Neuronal stem cell (in vitro differentiated cells): Measurements from ENCODE around the gene SLX4IP.

ENCODE experiments used
- DNase-seq: peaks from one replicate; pipeline ENCODE4 v3.0.0-alpha.2; 2013; ENCODE audit warnings: low spot score
- H2AFZ ChIP-seq: one replicate; pipeline ENCODE4 v1.6.1; 2013; ENCODE audit warnings: mild to moderate bottlenecking, low read length, inconsistent platforms
- H2AK5ac ChIP-seq: 2 replicates; pipeline ENCODE4 v1.6.1; 2013; ENCODE audit warnings: low read depth, mild to moderate bottlenecking, inconsistent platforms, low read length, moderate library complexity, mixed read lengths
- H2BK120ac ChIP-seq: 2 replicates; pipeline ENCODE4 v1.6.1; 2013; ENCODE audit warnings: low read depth, mild to moderate bottlenecking, inconsistent platforms, low read length, moderate library complexity, mixed read lengths
- H2BK12ac ChIP-seq: one replicate; pipeline ENCODE4 v1.6.1; 2013; ENCODE audit warnings: low read length, inconsistent platforms
- H2BK15ac ChIP-seq: 2 replicates; pipeline ENCODE4 v1.6.1; 2013; ENCODE audit warnings: mild to moderate bottlenecking, low read length, inconsistent platforms, mixed read lengths
- H2BK5ac ChIP-seq: one replicate; pipeline ENCODE4 v1.6.1; 2013; ENCODE audit warnings: inconsistent platforms, mild to moderate bottlenecking, low read length, moderate library complexity
- H3K14ac ChIP-seq: one replicate; pipeline ENCODE4 v1.6.1; 2013; ENCODE audit warnings: low read length, inconsistent platforms
- H3K18ac ChIP-seq: 2 replicates; pipeline ENCODE4 v1.6.1; 2013; ENCODE audit warnings: low read length, inconsistent platforms
- H3K23ac ChIP-seq: 2 replicates; pipeline ENCODE4 v1.6.1; 2013; ENCODE audit warnings: low read depth, mild to moderate bottlenecking, mixed read lengths, low read length, inconsistent platforms; ENCODE audit not compliant: poor library complexity
- H3K27ac ChIP-seq: replicated peaks from 3 replicates; pipeline ENCODE4 v1.5.1; 2013; ENCODE audit warnings: low read length, inconsistent platforms
- H3K27me3 ChIP-seq, 3 experiments: 2 replicates each; pipeline ENCODE4 v1.6.1; 2013; ENCODE audit warnings: low read length in 3 of 3, mild to moderate bottlenecking in 2 of 3, inconsistent platforms in 1 of 3, low read depth in 1 of 3, mixed read lengths in 1 of 3, moderate library complexity in 1 of 3; ENCODE audit not compliant: control insufficient read depth in 3 of 3, insufficient read depth in 3 of 3
- H3K36me3 ChIP-seq, 2 donors: replicated peaks in 1 of 2; 2 replicates each; pipeline ENCODE4 v1.6.1; 2013; ENCODE audit warnings: low read length in 2 of 2; ENCODE audit not compliant: control insufficient read depth in 2 of 2, insufficient read depth in 2 of 2
- H3K4ac ChIP-seq: 2 replicates; pipeline ENCODE4 v1.6.1; 2013; ENCODE audit warnings: inconsistent platforms, mild to moderate bottlenecking, low read length, moderate library complexity
- H3K4me1 ChIP-seq, 2 donors: 1 replicate in 1 of 2; 2 replicates in 1 of 2; pipeline ENCODE4 v1.6.1; 2013; ENCODE audit warnings: low read length in 2 of 2, low read depth in 1 of 2; ENCODE audit not compliant: control insufficient read depth in 2 of 2, insufficient read depth in 1 of 2
- H3K4me2 ChIP-seq: one replicate; pipeline ENCODE4 v1.6.1; 2013; ENCODE audit warnings: mild to moderate bottlenecking, low read length, inconsistent platforms; ENCODE audit not compliant: insufficient read depth, poor library complexity, severe bottlenecking
- H3K4me3 ChIP-seq, 2 donors: 2 replicates each; pipeline ENCODE4 v1.5.1; 2013; ENCODE audit warnings: low read length in 2 of 2, mild to moderate bottlenecking in 2 of 2, inconsistent platforms in 1 of 2, moderate library complexity in 1 of 2
- H3K79me1 ChIP-seq: one replicate; pipeline ENCODE4 v1.6.1; 2013; ENCODE audit warnings: low read depth, mild to moderate bottlenecking, inconsistent platforms, low read length, moderate library complexity
- H3K9ac ChIP-seq: one replicate; pipeline ENCODE4 v1.6.1; 2013; ENCODE audit warnings: mild to moderate bottlenecking, low read depth, low read length, inconsistent platforms; ENCODE audit not compliant: poor library complexity
- H3K9me3 ChIP-seq, 2 donors: replicated peaks in 1 of 2; 2 replicates each; pipeline versions ENCODE3 to v1.6.1; 2013; ENCODE audit warnings: low read length in 2 of 2, mild to moderate bottlenecking in 2 of 2, inconsistent platforms in 1 of 2, low read depth in 1 of 2, mixed read lengths in 1 of 2, moderate library complexity in 1 of 2; ENCODE audit not compliant: control insufficient read depth in 2 of 2, insufficient read depth in 1 of 2
- H4K8ac ChIP-seq: one replicate; pipeline ENCODE4 v1.6.1; 2013; ENCODE audit warnings: low read depth, mild to moderate bottlenecking, inconsistent platforms, low read length, moderate library complexity
- H4K91ac ChIP-seq: one replicate; pipeline ENCODE4 v1.6.1; 2013; ENCODE audit warnings: low read length, low read depth, mild to moderate bottlenecking, inconsistent platforms; ENCODE audit not compliant: poor library complexity
- WGBS, 2 donors: extraction: QIAGEN DNeasy Blood & Tissue Kit; methylation state at CpG; one replicate each; pipeline ENCODE4 v1.1.7; 2013; ENCODE audit warnings: missing lambda C conversion rate in 2 of 2, mixed read lengths in 1 of 2; ENCODE audit not compliant: insufficient read length in 2 of 2, insufficient replicate concordance in 1 of 2; ENCODE audit errors: extremely low coverage in 2 of 2; 5-methylcytosine and 5-hydroxymethylcytosine counted together

The SLX4IP gene

GRCh38 chr20:10625641-10626040 is 190.5 kb downstream of the SLX4IP start:
- no peak overlapping the region for H2AK5ac ChIP-seq
- no peaks in the 10 kb centered on the region for H3K79me1 ChIP-seq
- no peak overlapping the region for H2BK12ac ChIP-seq
- H2BK5ac ChIP-seq, result no peak overlapping the region
- H3K23ac ChIP-seq, result no peak overlapping the region
- no peak overlapping the region for H3K27ac ChIP-seq
- H3K9ac ChIP-seq, result no peak overlapping the region
- H3K4me3 ChIP-seq, result no peak overlapping the region
- H4K8ac ChIP-seq, result no peak overlapping the region
- no peak overlapping the region for H3K4me2 ChIP-seq
- no peak for DNase-seq
- no peaks in the 10 kb centered on the region for H3K27me3 ChIP-seq
- H3K4ac ChIP-seq, result no peak overlapping the region
- H3K9me3 ChIP-seq, result peaks cover 3 to 4% of the 10 kb centered on the region in 2 donors
- no peak overlapping the region for H4K91ac ChIP-seq
- H2BK120ac ChIP-seq, result no peak overlapping the region
- peaks cover 0 to 1% of the 10 kb centered on the region in 2 donors for H3K36me3 ChIP-seq
- H3K14ac ChIP-seq, result no peak overlapping the region
- H2AFZ ChIP-seq, result no peak overlapping the region
- H2BK15ac ChIP-seq, result no peak overlapping the region
- peaks cover 22 to 23% of the 10 kb centered on the region in 2 donors for H3K4me1 ChIP-seq
- no CpG with 5 or more reads among the region's 2 CpGs for WGBS, 2 donors
- no peak overlapping the region for H3K18ac ChIP-seq

GRCh38 chr20:10626896-10627295 is 191.8 kb downstream of the SLX4IP start:
- no peak for DNase-seq
- no CpG with 5 or more reads among the region's 3 CpGs for WGBS, 2 donors
- Histone ChIP-seq H3K14ac (no peak overlapping the region), H3K9me3 (peaks cover 3 to 4% of the 10 kb centered on the region in 2 donors), H3K4ac (no peak overlapping the region), H2AFZ (no peak overlapping the region), H2AK5ac (no peak overlapping the region), H3K27me3 (no peaks in the 10 kb centered on the region), H3K4me1 (peaks cover 27 to 34% of the 10 kb centered on the region in 2 donors), H3K18ac (no peak overlapping the region), H2BK15ac (no peak overlapping the region), H3K36me3 (peaks cover 0 to 1% of the 10 kb centered on the region in 2 donors), H3K23ac (no peak overlapping the region), H3K79me1 (no peaks in the 10 kb centered on the region), H4K8ac (no peak overlapping the region), H3K9ac (no peak overlapping the region), H2BK5ac (no peak overlapping the region), H3K27ac (no peak overlapping the region), H3K4me2 (no peak overlapping the region), H2BK120ac (no peak overlapping the region), H3K4me3 (no peak overlapping the region), H2BK12ac (no peak overlapping the region), H4K91ac (no peak overlapping the region)

DNA sequence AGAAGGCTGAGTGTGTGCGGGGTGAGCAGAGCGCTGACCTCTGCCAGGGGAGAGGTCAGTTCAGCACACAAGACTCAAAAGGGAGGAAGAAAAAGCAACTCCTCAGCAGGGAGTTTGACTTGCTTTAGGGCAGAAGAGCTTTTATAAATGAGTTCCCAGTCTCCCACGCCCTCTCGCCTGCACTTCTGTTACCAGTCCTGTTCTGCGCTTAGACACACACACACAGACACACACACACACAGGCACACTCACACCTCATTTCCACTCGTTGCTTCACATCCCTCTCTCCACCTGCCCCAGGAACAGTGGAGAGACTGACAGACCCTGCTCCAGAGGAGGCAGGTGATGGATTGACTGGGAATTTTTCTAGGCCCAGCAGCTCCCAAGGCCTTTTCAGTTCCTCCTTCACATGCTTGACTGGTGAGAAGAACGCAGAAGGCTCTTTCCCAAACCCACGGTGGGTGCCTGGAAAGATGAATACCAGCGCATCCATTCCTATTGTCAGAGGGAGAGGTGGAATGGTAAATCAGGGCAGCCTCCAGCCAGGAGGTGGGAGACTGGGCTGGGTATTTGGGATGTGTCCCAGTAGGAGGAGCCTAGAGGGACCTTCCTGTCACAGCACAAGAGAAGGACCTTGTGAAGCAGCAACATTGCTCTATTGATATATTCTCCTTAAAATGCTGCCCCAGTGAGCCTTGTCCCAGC is 195.0 kb downstream of the SLX4IP start:
- WGBS, 2 donors, result no CpG with 5 or more reads among the region's 9 CpGs
- H3K4me1 ChIP-seq, result peaks cover 46 to 50% of the 10 kb centered on the region in 2 donors
- H2AFZ ChIP-seq, result no peak overlapping the region
- H2BK15ac ChIP-seq, result peak overlapping the region; percentile 18
- H3K4me3 ChIP-seq, result no peak overlapping the region
- H3K4ac ChIP-seq, result no peak overlapping the region
- H2BK5ac ChIP-seq, result peak overlapping the region; percentile 33
- no peak overlapping the region for H4K8ac ChIP-seq
- peak; percentile 61 for DNase-seq
- no peak overlapping the region for H3K9ac ChIP-seq
- no peaks in the 10 kb centered on the region for H3K27me3 ChIP-seq
- no peak overlapping the region for H4K91ac ChIP-seq
- H3K36me3 ChIP-seq, result no peaks in the 10 kb centered on the region
- peak overlapping the region; percentile 80 for H2AK5ac ChIP-seq
- no peaks in the 10 kb centered on the region for H3K9me3 ChIP-seq
- peak overlapping the region; percentile 97 for H3K27ac ChIP-seq
- no peaks in the 10 kb centered on the region for H3K79me1 ChIP-seq
- peak overlapping the region; percentile 83 for H3K18ac ChIP-seq
- H3K14ac ChIP-seq, result no peak overlapping the region
- H3K4me2 ChIP-seq, result peak overlapping the region; percentile 39
- H2BK12ac ChIP-seq, result peak overlapping the region; percentile 1
- H2BK120ac ChIP-seq, result peak overlapping the region; percentile 13
- H3K23ac ChIP-seq, result no peak overlapping the region

DNA sequence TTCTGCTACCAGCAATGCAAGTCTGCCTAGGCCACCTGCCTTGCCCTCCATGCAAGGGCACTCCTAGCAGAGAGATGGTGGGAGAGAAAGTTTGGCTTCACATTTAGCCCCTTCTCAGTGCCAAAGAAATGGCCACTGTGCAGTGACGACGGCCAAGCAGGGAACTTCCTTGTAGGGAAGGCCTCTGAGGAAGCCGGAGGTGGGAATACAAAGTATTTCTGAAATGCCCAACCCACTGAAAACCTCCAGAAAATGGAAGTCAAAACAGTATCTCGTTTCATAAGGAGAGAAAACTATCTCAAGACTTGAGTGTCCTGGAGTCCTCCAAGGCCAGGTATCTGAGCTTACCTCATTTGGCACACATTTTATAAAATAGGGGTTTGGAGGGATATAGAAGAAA is 196.0 kb downstream of the SLX4IP start:
- no peaks in the 10 kb centered on the region for H3K27me3 ChIP-seq
- no peak overlapping the region for H4K91ac ChIP-seq
- H3K36me3 ChIP-seq, result no peaks in the 10 kb centered on the region
- H2AK5ac ChIP-seq, result no peak overlapping the region
- H3K23ac ChIP-seq, result no peak overlapping the region
- no peak overlapping the region for H3K9ac ChIP-seq
- no peak overlapping the region for H3K4ac ChIP-seq
- no peaks in the 10 kb centered on the region for H3K9me3 ChIP-seq
- no peak overlapping the region for H3K4me3 ChIP-seq
- peak overlapping the region; percentile 33 for H2BK5ac ChIP-seq
- H3K18ac ChIP-seq, result peak overlapping the region; percentile 88
- no peak overlapping the region for H2AFZ ChIP-seq
- no peaks in the 10 kb centered on the region for H3K79me1 ChIP-seq
- peak overlapping the region; percentile 97 for H3K27ac ChIP-seq
- no peak overlapping the region for H3K4me2 ChIP-seq
- H3K14ac ChIP-seq, result no peak overlapping the region
- H2BK12ac ChIP-seq, result peak overlapping the region; percentile 77
- H2BK120ac ChIP-seq, result peak overlapping the region; percentile 69
- no peak for DNase-seq
- H2BK15ac ChIP-seq, result no peak overlapping the region
- WGBS, 2 donors, result no CpG with 5 or more reads among the region's 4 CpGs
- H4K8ac ChIP-seq, result no peak overlapping the region
- H3K4me1 ChIP-seq, result peaks cover 47 to 50% of the 10 kb centered on the region in 2 donors
